Adipocyte (in vitro differentiated cells): ENCODE measurements around the gene HACD3.
"Not testable (repeated sequence)": the region's sequence is repeated elsewhere in the genome, so short reads cannot be mapped to it uniquely, and the experiment has no call there.

Source experiments
- DNase-seq: peaks from one replicate; pipeline ENCODE4 v3.0.0-alpha.2; 2015; ENCODE audit warnings: low read depth
- H3K27me3 ChIP-seq: replicated peaks from 2 replicates; pipeline ENCODE4 v1.7.0; 2013; ENCODE audit warnings: mild to moderate bottlenecking, low read length, moderate library complexity; ENCODE audit not compliant: control insufficient read depth, insufficient read depth
- H3K36me3 ChIP-seq: 2 replicates; pipeline ENCODE4 v1.7.0; 2013; ENCODE audit warnings: low read length, mild to moderate bottlenecking, moderate library complexity; ENCODE audit not compliant: control insufficient read depth, insufficient read depth, severe bottlenecking
- H3K4me1 ChIP-seq: 2 replicates; pipeline ENCODE4 v1.7.0; 2013; ENCODE audit warnings: mild to moderate bottlenecking, low read length, moderate library complexity; ENCODE audit not compliant: control insufficient read depth, insufficient read depth
- H3K4me3 ChIP-seq: 2 replicates; pipeline ENCODE4 v1.7.0; 2013; ENCODE audit warnings: mild to moderate bottlenecking, low read length, moderate library complexity
- H3K9ac ChIP-seq: 2 replicates; pipeline ENCODE4 v1.7.0; 2013; ENCODE audit warnings: mild to moderate bottlenecking, low read length, moderate library complexity
- H3K9me3 ChIP-seq: 2 replicates; pipeline ENCODE4 v1.7.0; 2013; ENCODE audit warnings: mild to moderate bottlenecking, low read length, moderate library complexity; ENCODE audit not compliant: control insufficient read depth

Gene HACD3

DNA sequence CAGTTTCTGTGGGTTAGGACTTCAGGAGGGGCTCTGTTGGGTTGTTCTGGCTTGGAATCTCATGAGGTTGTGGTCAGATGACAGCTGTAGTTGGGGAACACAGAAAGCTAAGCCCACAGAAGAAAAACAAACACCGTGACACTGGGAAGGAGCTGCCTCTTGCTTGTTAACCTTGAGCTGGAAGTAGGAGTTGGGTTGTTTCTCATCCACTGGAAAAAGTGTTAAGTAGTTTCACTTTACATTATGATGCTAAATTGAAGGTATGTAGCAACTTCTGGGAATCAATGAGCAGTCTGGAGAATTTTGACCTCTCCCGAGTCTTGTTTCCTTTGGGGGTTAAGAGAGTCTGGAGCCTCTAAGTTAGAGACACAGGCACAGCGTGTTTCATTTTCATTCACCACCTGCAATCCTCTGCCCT lies 20.4 kb downstream of the HACD3 start:
- peaks cover 6% of the 10 kb centered on the region for H3K36me3 ChIP-seq
- no peak overlapping the region for H3K9ac ChIP-seq
- no peaks in the 10 kb centered on the region for H3K9me3 ChIP-seq
- H3K27me3 ChIP-seq = no peaks in the 10 kb centered on the region
- peak; percentile 27 for DNase-seq
- H3K4me3 ChIP-seq = no peak overlapping the region
- no peaks in the 10 kb centered on the region for H3K4me1 ChIP-seq

DNA sequence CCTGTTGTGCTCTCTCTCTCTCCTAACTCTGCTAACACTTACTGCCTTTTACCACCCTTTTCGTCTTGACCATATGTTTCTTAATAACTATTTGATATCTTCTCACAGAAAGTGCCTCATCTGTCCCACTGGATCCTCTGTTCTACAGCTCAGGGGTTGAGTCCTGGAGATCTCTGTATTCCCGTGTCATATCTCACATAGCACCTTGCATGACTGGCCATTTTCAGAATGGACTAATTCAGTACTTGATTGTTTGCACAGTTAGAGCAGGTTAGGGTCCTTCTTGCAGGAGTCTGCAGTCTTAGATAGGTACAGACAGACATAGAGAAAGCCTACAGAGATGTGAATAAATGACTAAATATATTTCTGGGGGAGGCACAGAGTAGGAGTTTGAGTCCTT lies 20.9 kb downstream of the HACD3 start:
- Histone ChIP-seq H3K9me3 (no peaks in the 10 kb centered on the region), H3K36me3 (peaks cover 8% of the 10 kb centered on the region), H3K27me3 (no peaks in the 10 kb centered on the region), H3K9ac (no peak overlapping the region), H3K4me3 (no peak overlapping the region), H3K4me1 (no peaks in the 10 kb centered on the region)
- no peak for DNase-seq

- not testable (repeated sequence) for H3K9me3 ChIP-seq, H3K4me1 ChIP-seq, H3K4me3 ChIP-seq, H3K9ac ChIP-seq, H3K27me3 ChIP-seq, DNase-seq
- H3K36me3 ChIP-seq = peaks cover 14% of the 10 kb centered on the region
Observed at GRCh38 chr15:65552851-65553250, 22.6 kb downstream of the HACD3 start.

GRCh38 chr15:65553691-65554090 lies 23.4 kb downstream of the HACD3 start:
- H3K9me3 ChIP-seq = no peaks in the 10 kb centered on the region
- H3K27me3 ChIP-seq = no peaks in the 10 kb centered on the region
- H3K4me3 ChIP-seq = no peak overlapping the region
- no peak overlapping the region for H3K9ac ChIP-seq
- H3K36me3 ChIP-seq = peaks cover 15% of the 10 kb centered on the region
- H3K4me1 ChIP-seq = peaks cover 3% of the 10 kb centered on the region
- DNase-seq = no peak

DNA sequence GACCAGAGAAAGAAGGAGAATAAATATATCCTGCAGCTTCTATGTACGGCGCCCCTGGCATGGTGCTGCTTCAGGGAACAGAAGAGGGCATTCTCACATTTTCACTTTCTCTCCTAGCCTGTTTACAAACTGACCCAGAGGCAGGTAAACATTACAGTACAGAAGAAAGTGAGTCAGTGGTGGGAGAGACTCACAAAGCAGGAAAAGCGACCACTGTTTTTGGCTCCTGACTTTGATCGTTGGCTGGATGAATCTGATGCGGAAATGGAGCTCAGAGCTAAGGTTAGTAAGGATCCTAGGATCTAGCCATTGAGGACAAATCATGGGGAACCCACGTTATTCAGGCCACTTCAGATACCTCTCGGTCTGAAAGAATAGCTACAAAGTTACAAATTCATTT lies 26.4 kb downstream of the HACD3 start:
- Histone ChIP-seq H3K4me3 (no peak overlapping the region), H3K9ac (no peak overlapping the region), H3K27me3 (no peaks in the 10 kb centered on the region), H3K9me3 (no peaks in the 10 kb centered on the region), H3K36me3 (peaks cover 21% of the 10 kb centered on the region), H3K4me1 (peaks cover 4% of the 10 kb centered on the region)
- DNase-seq = no peak

DNA sequence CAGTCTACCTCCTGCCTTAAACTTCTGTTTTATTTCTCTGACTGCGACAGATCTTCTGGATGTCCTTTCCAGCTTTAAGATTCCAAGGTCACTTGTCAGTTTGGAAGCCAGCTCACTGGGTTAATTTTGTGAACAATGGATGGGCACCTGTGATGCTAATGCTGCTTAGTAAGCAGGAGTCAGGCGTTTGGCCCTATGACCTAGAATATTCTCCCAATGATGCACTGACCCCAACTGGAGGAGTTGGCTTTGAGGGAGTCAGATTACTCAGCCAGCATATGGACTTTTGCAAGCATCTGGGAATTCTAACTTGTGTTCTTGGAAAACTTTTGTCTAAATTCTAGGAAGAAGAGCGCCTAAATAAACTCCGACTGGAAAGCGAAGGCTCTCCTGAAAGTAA lies 28.1 kb downstream of the HACD3 start:
- H3K36me3 ChIP-seq = peaks cover 30% of the 10 kb centered on the region

DNA sequence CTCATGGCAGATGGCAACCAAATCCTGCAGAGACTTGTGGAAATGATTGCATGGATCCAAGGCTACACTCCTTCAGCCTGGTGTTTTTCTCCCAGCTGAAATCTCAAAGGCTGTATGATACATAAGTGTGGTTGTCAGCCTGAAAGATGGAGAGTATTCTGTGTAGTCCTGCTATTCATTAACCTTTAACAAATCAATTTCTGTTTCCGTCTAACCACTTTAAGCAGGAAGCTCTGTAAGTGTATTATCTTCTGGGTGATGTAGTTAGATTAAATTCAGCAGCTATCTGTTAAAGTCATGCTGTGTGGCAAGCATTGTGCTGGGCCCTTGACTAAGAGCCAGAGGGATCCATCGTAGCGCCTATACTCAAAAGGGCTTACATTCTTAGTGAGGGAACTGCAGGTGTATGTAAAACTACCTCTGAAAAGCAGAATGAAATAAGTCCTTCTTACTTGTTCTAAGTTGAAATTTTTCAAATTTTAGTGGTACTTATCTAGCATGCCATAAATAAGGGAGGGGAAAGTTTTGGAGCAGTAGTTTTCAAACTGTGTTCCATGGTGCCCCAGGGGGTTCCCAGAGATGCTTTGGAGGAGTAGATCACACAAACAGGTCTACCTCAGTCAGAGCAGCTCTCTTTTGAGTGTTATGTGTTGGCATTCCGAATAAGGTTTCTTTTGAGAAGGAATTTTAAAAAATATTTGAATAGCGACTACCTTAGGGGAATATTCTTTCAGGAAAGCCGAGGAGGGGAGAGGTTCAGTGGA lies 28.9 kb downstream of the HACD3 start:
- H3K4me1 ChIP-seq = peaks cover 4% of the 10 kb centered on the region
- DNase-seq = no peak
- H3K36me3 ChIP-seq = peaks cover 35% of the 10 kb centered on the region
- H3K9ac ChIP-seq = no peak overlapping the region
- no peaks in the 10 kb centered on the region for H3K9me3 ChIP-seq
- no peak overlapping the region for H3K4me3 ChIP-seq
- no peaks in the 10 kb centered on the region for H3K27me3 ChIP-seq

More for the DNA sequence above, 28.1 kb downstream of the HACD3 start:
- Histone ChIP-seq H3K4me3 (no peak overlapping the region), H3K4me1 (peaks cover 4% of the 10 kb centered on the region), H3K27me3 (no peaks in the 10 kb centered on the region), H3K9ac (no peak overlapping the region), H3K9me3 (no peaks in the 10 kb centered on the region)
- DNase-seq = peak; percentile 10

- H3K9ac ChIP-seq = no peak overlapping the region
- DNase-seq = no peak
- no peaks in the 10 kb centered on the region for H3K27me3 ChIP-seq
- H3K36me3 ChIP-seq = peaks cover 43% of the 10 kb centered on the region
- H3K9me3 ChIP-seq = no peaks in the 10 kb centered on the region
- no peak overlapping the region for H3K4me3 ChIP-seq
- H3K4me1 ChIP-seq = peaks cover 4% of the 10 kb centered on the region
Observed at GRCh38 chr15:65559941-65560340, 29.7 kb downstream of the HACD3 start.

GRCh38 chr15:65561934-65562333 lies 31.7 kb downstream of the HACD3 start:
- Histone ChIP-seq H3K27me3 (no peaks in the 10 kb centered on the region), H3K4me1 (peaks cover 4% of the 10 kb centered on the region), H3K9ac (no peak overlapping the region), H3K9me3 (no peaks in the 10 kb centered on the region), H3K4me3 (no peak overlapping the region), H3K36me3 (peaks cover 48% of the 10 kb centered on the region)
- DNase-seq = no peak

DNA sequence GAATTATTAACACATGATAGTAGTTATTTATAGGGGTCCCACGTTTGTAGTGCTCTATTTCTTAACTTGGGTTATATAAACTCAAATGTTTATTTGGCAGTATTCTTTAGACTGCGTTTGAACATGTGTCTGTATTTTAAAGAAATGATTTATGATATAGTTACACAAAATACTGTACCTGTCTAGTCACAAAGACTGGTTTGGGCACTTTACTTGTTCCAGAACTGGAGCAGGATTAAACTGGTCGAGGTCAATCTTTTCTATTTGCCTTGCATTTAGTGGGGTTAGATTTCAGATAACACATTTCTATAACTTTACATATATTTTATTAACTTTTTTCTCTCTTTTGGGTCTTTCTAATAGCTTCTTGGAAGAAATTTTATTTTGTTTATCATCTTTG lies 39.5 kb downstream of the HACD3 start:
- no peak overlapping the region for H3K4me3 ChIP-seq
- no peaks in the 10 kb centered on the region for H3K4me1 ChIP-seq
- H3K36me3 ChIP-seq = peaks cover 61% of the 10 kb centered on the region
- H3K27me3 ChIP-seq = no peaks in the 10 kb centered on the region
- DNase-seq = no peak
- no peak overlapping the region for H3K9ac ChIP-seq
- H3K9me3 ChIP-seq = no peaks in the 10 kb centered on the region

GRCh38 chr15:65571971-65572370 lies 41.7 kb downstream of the HACD3 start:
- Histone ChIP-seq H3K4me1 (peaks cover 11% of the 10 kb centered on the region), H3K27me3 (no peaks in the 10 kb centered on the region), H3K36me3 (peaks cover 41% of the 10 kb centered on the region), H3K4me3 (no peak overlapping the region), H3K9ac (no peak overlapping the region), H3K9me3 (no peaks in the 10 kb centered on the region)
- no peak for DNase-seq

- Histone ChIP-seq H3K27me3 (no peaks in the 10 kb centered on the region), H3K36me3 (peaks cover 54% of the 10 kb centered on the region)
- peak; percentile 56 for DNase-seq
Observed at GRCh38 chr15:65576664-65577063, 46.4 kb downstream of the HACD3 start.

More at GRCh38 chr15:65576664-65577063, 46.4 kb downstream of the HACD3 start:
- H3K9ac ChIP-seq = no peak overlapping the region
- H3K4me3 ChIP-seq = no peak overlapping the region
- no peaks in the 10 kb centered on the region for H3K9me3 ChIP-seq
- H3K4me1 ChIP-seq = peaks cover 25% of the 10 kb centered on the region
